HuH-7.5 (cell line): ENCODE results near the gene PCBP3.

Experiments
- DNase-seq: peaks from one replicate; pipeline ENCODE4 v3.0.0; 2011; ENCODE audit warnings: low spot score

The PCBP3 gene

GRCh38 chr21:45724994-45725843 lies 81.7 kb downstream of the PCBP3 start:
- no peak for DNase-seq

GRCh38 chr21:45725844-45726200 lies 82.3 kb downstream of the PCBP3 start:
- no peak for DNase-seq

- no peak for DNase-seq
These were observed 82.9 kb downstream of the PCBP3 start for GRCh38 chr21:45726438-45726837.

GRCh38 chr21:45727390-45727789 lies 83.9 kb downstream of the PCBP3 start:
- no peak for DNase-seq

- no peak for DNase-seq
These were observed 91.9 kb downstream of the PCBP3 start for GRCh38 chr21:45735259-45736000.

- no peak for DNase-seq
These were observed 92.6 kb downstream of the PCBP3 start for GRCh38 chr21:45736042-45736689.

DNA sequence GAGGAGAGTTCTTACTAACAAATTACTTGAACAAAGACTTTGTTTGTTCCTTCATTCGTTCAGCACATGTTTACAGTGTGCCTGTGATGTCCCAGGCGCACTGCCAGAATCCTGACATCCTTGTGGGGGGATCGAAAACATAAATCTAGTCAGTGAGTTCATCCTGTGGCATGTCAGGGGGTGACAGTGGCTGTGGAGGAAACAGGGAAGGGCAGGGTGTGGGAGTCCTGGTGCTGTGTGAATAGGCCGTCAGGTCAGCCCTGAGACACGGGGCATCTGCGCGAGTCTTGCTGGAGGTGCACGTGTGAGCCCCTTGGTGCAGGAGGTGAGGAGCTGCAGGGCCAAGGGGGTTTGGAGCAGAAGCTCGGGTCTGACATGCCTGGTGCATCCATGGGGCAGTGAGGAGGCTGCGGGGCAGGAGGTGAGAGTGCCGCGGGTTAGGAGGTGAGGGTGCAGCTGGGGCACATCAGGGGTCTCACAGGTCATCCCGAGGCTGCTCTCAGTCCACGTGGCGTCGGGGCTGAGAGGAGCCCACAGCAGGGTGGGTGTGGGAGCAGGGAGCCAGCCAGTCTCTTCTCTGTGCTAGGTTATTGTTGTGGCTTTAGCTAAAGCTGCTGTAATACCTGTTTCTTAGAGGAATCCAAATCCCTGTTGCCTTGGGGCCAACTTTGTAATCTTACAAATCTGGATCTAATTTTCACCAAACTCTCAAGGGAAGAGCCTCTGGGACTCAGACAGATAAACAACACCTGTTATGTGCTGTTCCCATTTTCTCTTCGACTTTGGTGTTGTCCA lies 93.4 kb downstream of the PCBP3 start:
- no peak for DNase-seq

DNA sequence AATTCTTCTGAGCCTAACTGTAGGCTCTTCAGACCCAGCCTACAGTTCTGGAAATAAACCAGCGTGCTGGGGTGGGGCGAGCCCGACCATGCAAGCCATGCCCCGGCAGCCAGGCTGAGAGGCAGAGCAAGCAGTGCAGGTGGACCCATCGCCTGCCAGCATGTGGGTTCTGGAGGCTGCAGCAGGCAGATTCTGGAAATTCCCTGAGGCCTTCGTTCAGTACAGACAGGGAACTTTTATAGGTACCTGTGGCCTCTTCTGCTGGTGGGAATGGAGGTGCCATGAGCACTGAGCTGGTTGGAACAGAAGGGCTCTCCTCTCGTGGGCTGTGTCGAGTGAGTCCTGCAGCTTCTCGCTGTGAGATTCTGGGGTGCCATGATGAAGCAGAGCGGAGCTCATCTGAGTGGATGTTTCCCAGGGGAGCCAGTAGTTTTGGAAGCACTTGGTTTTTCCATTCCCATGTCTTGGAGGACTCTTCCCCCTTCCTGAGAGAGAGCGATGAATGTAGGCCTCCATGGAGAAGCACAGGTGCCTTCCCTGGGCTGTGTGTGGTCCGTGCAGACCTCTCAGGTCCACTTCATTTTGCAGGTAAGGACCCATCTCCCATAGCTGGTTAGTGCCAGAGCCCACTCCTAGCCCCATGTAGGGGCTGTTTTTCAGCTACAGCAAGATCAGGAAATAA lies 94.1 kb downstream of the PCBP3 start:
- DNase-seq = no peak

- no peak for DNase-seq
These were observed 95.9 kb downstream of the PCBP3 start for GRCh38 chr21:45739218-45740087.

GRCh38 chr21:45740088-45740440 lies 96.5 kb downstream of the PCBP3 start:
- no peak for DNase-seq

GRCh38 chr21:45740491-45741357 lies 97.2 kb downstream of the PCBP3 start:
- no peak for DNase-seq

GRCh38 chr21:45741691-45742090 lies 98.2 kb downstream of the PCBP3 start:
- no peak for DNase-seq

GRCh38 chr21:45742247-45742646 lies 98.7 kb downstream of the PCBP3 start:
- DNase-seq = no peak

GRCh38 chr21:45745256-45745655 lies 101.7 kb downstream of the PCBP3 start:
- DNase-seq = no peak

GRCh38 chr21:45747233-45747766 lies 103.8 kb downstream of the PCBP3 start:
- DNase-seq = no peak

DNA sequence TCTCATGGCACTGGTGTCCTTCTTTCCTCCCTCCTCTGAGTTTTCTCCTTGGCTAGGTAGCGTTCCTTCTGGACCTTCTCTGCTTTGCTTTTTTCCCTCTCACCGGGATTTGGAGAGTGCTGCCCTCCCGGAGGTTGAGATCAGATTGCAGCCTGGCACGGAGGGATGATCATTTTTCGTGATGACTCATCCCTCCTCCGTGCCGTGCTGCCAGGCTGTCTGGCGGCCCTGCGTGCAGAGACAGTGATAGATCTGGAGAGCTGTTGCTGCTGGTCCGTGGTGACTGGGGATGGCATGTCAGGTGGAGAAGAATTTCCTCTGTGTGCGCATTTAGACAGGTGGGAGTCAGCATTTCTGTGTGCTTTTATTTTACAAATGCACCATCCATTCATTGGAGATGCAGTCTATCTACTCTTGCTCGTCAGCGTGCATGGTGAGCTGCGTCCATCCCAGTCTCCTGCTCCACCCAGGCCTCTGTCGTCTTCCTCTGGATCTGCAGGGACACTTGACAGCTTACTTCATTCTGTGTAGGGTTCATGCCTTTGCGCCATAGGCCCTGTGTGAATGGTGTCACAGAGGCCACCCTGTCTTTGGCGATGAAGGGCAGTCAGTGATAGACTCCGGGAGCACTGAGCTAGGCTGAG lies 104.4 kb downstream of the PCBP3 start:
- DNase-seq = peak; percentile 28

- DNase-seq = no peak
These were observed 105.1 kb downstream of the PCBP3 start for GRCh38 chr21:45748593-45748992.

GRCh38 chr21:45749974-45750373 lies 106.4 kb downstream of the PCBP3 start:
- DNase-seq = no peak

- DNase-seq = no peak
These were observed 107.4 kb downstream of the PCBP3 start for GRCh38 chr21:45750936-45751335.
